ENCODE results near the gene GATD1.

GATD1 gene

GRCh38 chr11:763073-763463, 14.2 kb downstream of the GATD1 start:
- Histone ChIP-seq H3K27me3 (ENCODE audit: insufficient read depth, low read depth) (no peaks in the 10 kb centered on the region), H3K79me2 (ENCODE audit: insufficient read depth, low read depth) (no peaks in the 10 kb centered on the region; the same call in 1 of the 2 replicates), H3K4me3 (IDR thresholded peaks at IDR 0.05; ENCODE audit: insufficient read depth, low read depth, low read length) (no peak overlapping the region), H3K27ac (no peak overlapping the region; the same call in 1 of the 2 replicates), H3K4me2 (no peak overlapping the region), H3K9ac (no peak overlapping the region), H3K36me3 (ENCODE audit: insufficient read depth) (peaks cover 10% of the 10 kb centered on the region; the same call in 1 of the 2 replicates), H3K4me1 (ENCODE audit: low read depth, poor library complexity, severe bottlenecking) (peaks cover 14% of the 10 kb centered on the region), H4K20me1 (ENCODE audit: insufficient read depth) (no peaks in the 10 kb centered on the region), H2AFZ (ENCODE audit: low read depth) (no peak overlapping the region)
- TF ChIP-seq CTCF (conservative IDR thresholded peaks at IDR 0.05; ENCODE audit: low read depth, low read length), result no peak

- H3K4me1 ChIP-seq (ENCODE audit: low read depth, poor library complexity, severe bottlenecking), result peaks cover 14% of the 10 kb centered on the region
- TF ChIP-seq CTCF (conservative IDR thresholded peaks at IDR 0.05; ENCODE audit: low read depth, low read length), result no peak
- no peak overlapping the region for H3K4me2 ChIP-seq
- no peak overlapping the region for H3K4me3 ChIP-seq (IDR thresholded peaks at IDR 0.05; ENCODE audit: insufficient read depth, low read depth, low read length)
- no peak overlapping the region for H3K9ac ChIP-seq
- no peaks in the 10 kb centered on the region for H4K20me1 ChIP-seq (ENCODE audit: insufficient read depth)
- peaks cover 2% of the 10 kb centered on the region; the same call in 1 of the 2 replicates for H3K79me2 ChIP-seq (ENCODE audit: insufficient read depth, low read depth)
- H3K27ac ChIP-seq, result peak overlapping the region; percentile 15; the same call in 1 of the 2 replicates
- H3K36me3 ChIP-seq (ENCODE audit: insufficient read depth), result peaks cover 10% of the 10 kb centered on the region; the same call in 1 of the 2 replicates
- no peaks in the 10 kb centered on the region for H3K27me3 ChIP-seq (ENCODE audit: insufficient read depth, low read depth)
- no peak overlapping the region for H2AFZ ChIP-seq (ENCODE audit: low read depth)
Measured at GRCh38 chr11:762421-763072, 14.7 kb downstream of the GATD1 start.

GRCh38 chr11:761526-762108, 15.7 kb downstream of the GATD1 start:
- Histone ChIP-seq H2AFZ (ENCODE audit: low read depth) (no peak overlapping the region), H3K4me1 (ENCODE audit: low read depth, poor library complexity, severe bottlenecking) (peaks cover 14% of the 10 kb centered on the region), H3K27me3 (ENCODE audit: insufficient read depth, low read depth) (no peaks in the 10 kb centered on the region), H3K27ac (no peak overlapping the region), H3K4me3 (IDR thresholded peaks at IDR 0.05; ENCODE audit: insufficient read depth, low read depth, low read length) (no peak overlapping the region), H3K9ac (no peak overlapping the region), H4K20me1 (ENCODE audit: insufficient read depth) (no peaks in the 10 kb centered on the region), H3K36me3 (ENCODE audit: insufficient read depth) (peaks cover 7% of the 10 kb centered on the region; the same call in 1 of the 2 replicates), H3K4me2 (no peak overlapping the region), H3K79me2 (ENCODE audit: insufficient read depth, low read depth) (peaks cover 11% of the 10 kb centered on the region; the same call in 1 of the 2 replicates)
- TF ChIP-seq CTCF (conservative IDR thresholded peaks at IDR 0.05; ENCODE audit: low read depth, low read length), result no peak

GRCh38 chr11:760236-760635, 17.1 kb downstream of the GATD1 start:
- H3K4me2 ChIP-seq, result no peak overlapping the region
- H3K27ac ChIP-seq, result no peak overlapping the region
- H2AFZ ChIP-seq (ENCODE audit: low read depth), result no peak overlapping the region
- H3K4me3 ChIP-seq (IDR thresholded peaks at IDR 0.05; ENCODE audit: insufficient read depth, low read depth, low read length), result no peak overlapping the region
- H3K36me3 ChIP-seq (ENCODE audit: insufficient read depth), result peaks cover 6% of the 10 kb centered on the region; the same call in 1 of the 2 replicates
- peaks cover 25% of the 10 kb centered on the region; the same call in 1 of the 2 replicates for H3K79me2 ChIP-seq (ENCODE audit: insufficient read depth, low read depth)
- peaks cover 14% of the 10 kb centered on the region for H3K4me1 ChIP-seq (ENCODE audit: low read depth, poor library complexity, severe bottlenecking)
- TF ChIP-seq CTCF (conservative IDR thresholded peaks at IDR 0.05; ENCODE audit: low read depth, low read length), result no peak
- no peaks in the 10 kb centered on the region for H4K20me1 ChIP-seq (ENCODE audit: insufficient read depth)
- H3K9ac ChIP-seq, result no peak overlapping the region
- no peaks in the 10 kb centered on the region for H3K27me3 ChIP-seq (ENCODE audit: insufficient read depth, low read depth)
